Measurements from ENCODE around the gene CCDC106.

CCDC106 gene

DNA sequence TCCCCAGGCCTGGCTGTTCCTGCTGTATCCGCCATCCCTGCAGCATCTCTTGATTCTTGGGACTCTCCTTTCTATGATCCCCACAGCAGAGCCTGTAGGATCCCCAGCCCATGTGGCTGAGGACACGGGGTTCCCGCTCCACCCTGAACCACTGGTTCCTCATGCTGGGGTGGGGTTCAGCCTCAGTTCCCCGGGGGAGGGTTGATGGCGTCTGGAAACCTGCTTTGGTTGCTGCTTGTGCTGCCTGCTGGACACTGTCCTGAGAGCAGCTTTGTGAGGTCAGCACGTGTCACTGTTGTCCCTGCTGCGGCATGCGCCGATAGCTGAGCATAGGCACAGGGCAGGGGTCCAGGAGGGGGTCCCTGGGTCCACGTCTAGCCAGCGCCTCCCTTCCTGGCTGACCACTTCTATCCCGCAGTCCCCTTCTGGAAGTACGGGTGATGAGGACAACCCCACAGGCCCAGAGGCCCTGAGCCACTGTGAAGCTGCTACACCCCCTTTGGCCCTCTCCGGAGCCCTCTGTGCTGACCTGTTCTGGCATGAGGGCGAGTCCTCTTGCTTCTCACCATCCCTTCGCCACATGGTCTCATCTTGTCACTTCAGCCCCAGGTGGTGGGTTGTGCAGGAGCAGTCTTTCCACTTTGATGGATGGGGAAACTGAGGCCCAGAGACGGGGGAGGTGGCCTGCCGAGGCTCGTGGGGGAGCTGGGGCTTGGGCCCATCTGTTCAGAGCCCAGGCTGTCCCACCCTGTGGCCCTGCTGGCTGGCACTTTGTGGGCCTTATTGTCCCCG is 32.5 kb downstream of the CCDC106 start:
- in situ Hi-C loops (cut with MboI; ENCODE audit: low sequenced_read_pairs), result no loop called here

- in situ Hi-C loops (cut with MboI; ENCODE audit: low sequenced_read_pairs), result no loop called here
Observed at GRCh38 chr19:55681131-55682092, 33.4 kb downstream of the CCDC106 start.

DNA sequence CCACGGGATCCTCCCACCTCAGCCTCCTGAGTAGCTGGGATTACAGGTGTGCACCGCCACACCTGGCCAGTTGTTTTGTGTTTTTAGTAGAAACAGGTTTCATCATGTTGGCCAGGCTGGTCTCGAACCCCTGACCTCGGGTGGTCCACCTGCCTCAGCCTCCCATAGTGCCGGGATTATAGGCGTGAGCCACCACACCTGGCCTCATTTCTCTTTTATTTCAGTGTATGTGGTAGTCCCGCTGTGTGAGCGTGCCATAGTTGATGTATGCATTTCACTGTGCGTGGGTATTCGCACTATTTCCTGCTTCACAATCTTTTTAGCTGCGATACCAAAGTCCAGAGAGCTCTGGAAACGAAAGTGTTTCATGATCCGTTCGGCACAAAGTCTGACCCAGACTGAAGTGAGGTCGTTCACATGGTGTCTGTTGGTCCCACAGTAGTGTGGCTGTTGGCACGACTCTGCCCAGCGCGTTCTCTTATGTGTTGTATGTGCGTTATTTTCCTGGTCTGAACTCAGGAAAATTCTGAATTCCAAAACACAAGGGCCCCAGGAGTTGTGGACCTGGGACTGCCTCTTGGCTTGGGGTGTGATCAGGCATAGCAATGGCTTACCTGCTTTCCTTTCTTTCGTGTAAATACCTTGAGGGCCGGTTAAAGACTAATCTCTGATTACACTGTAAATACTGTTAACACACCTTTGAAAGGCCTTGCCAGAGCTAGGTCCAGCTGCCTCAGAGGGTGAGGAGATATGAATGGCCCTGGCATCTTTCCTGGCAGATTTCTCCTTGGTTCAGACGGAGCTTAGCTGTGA is 35.6 kb downstream of the CCDC106 start:
- in situ Hi-C loops (cut with MboI; ENCODE audit: low sequenced_read_pairs), result no loop called here

- in situ Hi-C loops (cut with MboI; ENCODE audit: low sequenced_read_pairs), result no loop called here
Observed at GRCh38 chr19:55684946-55685681, 37.1 kb downstream of the CCDC106 start.

DNA sequence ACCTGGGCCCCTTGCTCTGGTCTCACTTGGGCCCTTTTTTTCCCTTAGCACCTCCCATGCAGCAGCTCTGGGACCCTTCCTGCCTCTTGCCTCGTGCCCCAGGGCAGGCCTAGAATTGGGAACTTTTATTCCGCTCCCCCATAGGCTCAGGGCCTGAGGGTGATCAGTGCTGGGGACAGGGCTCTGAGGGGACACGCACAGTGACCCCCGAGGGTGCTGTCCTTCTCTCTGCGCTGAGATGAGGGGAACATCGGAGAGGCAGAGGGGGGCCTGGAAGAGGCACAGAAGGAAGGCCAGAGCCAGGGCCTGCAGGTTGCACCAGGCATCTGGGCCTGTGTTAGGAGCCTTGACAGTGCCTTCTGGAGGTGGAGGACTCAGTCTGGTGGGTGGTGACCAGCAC is 37.8 kb downstream of the CCDC106 start:
- in situ Hi-C loops (cut with MboI; ENCODE audit: low sequenced_read_pairs), result no loop called here

- in situ Hi-C loops (cut with MboI; ENCODE audit: low sequenced_read_pairs), result no loop called here
Observed at GRCh38 chr19:55686311-55687050, 38.5 kb downstream of the CCDC106 start.

DNA sequence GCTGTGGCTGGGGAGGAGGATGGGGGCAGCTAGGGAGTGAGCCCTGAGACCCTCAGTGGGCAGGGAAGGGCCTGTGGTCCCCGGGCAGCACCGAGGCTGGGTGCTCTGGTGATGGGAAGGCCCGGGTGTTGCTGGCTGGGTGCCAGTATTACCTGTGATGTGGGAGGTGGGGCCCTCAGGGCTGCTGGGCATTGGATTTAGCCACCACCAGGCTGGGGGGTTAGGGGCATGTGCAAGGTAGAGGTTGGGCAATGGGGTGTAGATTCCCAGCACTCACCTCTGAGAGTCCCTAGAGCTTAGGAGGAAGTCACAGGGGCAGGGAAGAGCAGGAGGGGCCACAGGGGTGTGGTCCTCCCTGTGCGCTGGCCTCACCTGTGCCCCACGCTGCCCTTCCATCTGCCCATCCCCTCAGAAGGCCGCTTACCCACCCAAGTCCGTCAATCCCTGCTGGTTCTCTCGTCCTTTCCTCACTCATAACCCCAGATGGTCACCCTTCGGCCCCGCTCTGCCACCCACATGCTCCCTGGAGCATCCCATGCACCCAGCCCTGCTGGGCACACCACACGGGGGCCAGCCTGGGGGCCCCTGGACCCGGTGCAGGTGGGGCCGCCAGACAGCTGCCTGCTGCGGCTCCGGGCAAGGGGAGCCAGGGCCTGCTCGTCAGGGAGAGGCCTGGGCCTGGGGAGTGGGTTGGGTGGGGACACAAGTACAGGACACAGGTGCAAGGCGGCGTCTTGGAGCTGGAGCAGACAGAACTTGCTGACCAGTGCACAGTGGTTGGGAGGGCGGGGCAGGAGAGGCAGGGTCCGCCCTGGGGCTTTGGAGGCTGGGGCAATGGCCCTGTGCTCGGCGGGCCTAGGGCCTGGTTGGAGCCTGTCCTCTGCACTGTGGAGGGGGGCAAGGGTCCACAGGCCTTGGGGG is 39.5 kb downstream of the CCDC106 start:
- in situ Hi-C loops (cut with MboI; ENCODE audit: low sequenced_read_pairs), result no loop called here

GRCh38 chr19:55688422-55689218 is 40.6 kb downstream of the CCDC106 start:
- in situ Hi-C loops (cut with MboI; ENCODE audit: low sequenced_read_pairs), result no loop called here

DNA sequence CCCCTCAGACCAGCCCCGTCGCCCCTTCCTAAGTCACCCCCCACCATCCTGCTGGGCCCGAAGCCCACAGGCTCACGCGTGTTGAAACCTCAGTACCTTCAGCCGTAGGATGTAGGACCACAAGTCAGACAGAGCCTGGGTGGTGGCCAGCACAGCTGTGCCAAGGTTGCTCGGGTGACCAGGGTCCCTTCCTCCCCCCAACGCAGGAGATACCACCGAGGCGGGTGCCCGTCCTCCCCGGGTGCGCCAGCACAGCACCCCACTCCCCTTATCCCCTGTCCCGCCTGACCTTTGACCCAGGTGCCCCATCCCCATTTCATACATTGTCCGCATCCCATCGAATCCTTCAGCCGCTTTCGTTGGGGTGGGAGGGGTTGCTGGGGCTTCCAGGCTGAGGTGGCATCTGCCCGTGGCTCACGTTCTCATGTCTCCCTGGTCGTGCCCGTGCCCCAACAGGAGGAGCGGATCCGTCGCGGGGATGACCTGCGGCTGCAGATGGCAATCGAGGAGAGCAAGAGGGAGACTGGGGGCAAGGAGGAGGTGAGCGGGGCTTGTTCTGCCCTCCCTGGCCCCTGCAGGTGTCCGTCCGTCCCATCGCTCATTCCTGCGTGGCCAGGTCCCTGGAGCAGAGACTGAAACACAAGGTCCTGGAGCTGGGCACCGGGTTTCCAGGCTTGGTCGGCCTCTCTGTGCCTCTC is 41.5 kb downstream of the CCDC106 start:
- in situ Hi-C loops (cut with MboI; ENCODE audit: low sequenced_read_pairs), result no loop called here

DNA sequence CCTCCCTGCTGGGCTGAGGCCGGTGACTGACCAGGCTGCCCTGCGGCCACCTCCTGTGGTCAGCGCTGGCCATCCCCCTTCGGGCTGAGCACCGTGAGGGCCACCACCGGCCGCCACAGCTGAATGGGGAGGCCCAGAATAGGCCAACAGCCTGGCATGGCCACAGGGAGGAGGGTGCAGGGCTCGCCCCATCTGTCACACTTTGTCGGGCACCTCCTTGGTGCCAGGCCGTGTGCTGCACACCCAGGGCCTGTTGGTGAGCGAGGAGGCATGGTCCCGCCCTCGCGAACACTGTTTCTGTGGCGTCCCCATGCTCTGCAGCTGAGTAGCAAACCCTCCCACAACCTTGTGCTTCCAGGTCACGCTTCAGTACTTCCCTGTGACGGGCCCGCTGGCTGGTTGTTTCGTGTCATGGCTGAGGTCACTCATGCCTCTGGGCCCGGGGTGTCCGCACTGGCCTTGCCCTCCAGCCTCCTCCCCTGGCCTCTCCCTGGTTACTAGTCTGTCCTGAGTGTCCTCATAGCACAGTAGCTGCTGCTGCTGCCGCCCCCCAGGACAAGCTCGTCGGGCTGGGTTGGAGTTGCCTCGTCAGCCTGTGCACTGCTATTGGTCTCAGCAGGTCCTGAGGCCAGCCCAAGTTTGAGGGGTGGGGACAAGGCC is 42.2 kb downstream of the CCDC106 start:
- in situ Hi-C loops (cut with MboI; ENCODE audit: low sequenced_read_pairs), result no loop called here

DNA sequence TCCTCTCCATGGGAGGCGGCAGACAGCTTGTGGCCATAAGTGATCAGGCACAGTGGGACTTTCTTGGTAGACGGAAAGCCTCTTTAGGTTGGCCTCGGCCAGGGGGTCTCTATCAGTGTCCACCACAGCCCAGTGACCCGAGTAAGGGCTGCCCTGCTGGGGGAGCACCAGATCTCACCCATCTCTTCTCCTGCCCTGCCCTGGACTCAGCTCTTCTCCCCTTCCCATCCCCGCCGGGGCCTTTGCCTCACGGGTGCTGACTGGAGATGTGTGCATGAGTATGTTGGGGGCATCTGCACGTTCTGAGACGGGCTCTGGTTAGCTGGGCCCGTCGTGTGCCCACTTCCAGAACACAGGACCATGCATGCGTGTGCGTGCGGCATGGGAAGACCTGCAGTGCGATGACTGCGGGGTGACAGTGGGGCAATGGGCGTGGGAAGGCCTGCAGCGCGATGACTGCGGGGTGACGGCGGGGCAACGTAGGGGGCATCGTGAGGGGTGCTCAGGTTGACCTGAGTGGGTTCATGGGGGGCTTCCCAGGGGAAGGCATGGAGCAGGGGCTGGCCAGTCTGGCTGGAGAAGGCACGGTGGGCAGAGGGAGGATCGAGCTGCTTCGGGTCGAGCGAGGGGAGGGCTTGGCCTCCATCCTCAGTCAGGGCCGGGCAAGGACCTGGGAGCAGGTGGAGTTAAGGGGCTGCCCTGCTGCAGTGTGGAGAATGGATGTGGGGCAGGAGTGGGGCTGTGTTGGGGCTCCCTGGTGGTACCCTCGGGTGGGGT is 42.9 kb downstream of the CCDC106 start:
- in situ Hi-C loops (cut with MboI; ENCODE audit: low sequenced_read_pairs), result no loop called here

GRCh38 chr19:55691561-55692481 is 43.8 kb downstream of the CCDC106 start:
- in situ Hi-C loops (cut with MboI; ENCODE audit: low sequenced_read_pairs), result no loop called here

- in situ Hi-C loops (cut with MboI; ENCODE audit: low sequenced_read_pairs), result no loop called here
Observed at GRCh38 chr19:55692681-55693081, 44.7 kb downstream of the CCDC106 start.

- in situ Hi-C loops (cut with MboI; ENCODE audit: low sequenced_read_pairs), result no loop called here
Observed at GRCh38 chr19:55693336-55693974, 45.4 kb downstream of the CCDC106 start.
